ENCODE measurements around the gene SEMA6D.

DNA sequence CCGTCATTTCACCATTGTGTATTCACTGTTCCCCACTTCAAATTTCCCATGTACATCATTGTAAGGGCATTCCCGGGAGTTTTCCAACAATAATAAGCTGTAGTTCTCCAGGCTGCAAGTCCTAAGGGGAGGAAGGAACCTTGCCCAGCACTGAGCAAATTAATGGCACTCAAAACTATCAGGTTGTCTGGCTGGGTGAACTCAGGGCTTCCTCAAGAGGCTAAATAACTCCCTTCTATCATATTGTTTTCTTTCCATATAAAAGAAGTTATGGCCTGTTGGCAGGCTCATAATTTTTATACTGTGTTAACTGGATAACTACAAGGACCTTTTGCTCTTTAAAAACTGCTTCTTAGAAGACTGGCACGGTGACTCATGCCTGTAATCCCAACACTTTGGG lies 71.4 kb downstream of the SEMA6D start:
- TF ChIP-seq CTCF (IDR thresholded peaks at IDR 0.05) (no peak), SIN3A (IDR thresholded peaks at IDR 0.05; ENCODE audit: borderline replicate concordance, insufficient read depth, low read depth, low read length) (no peak), POLR2AphosphoS5 (IDR thresholded peaks at IDR 0.05; ENCODE audit: low read depth, low read length) (no peak)
- TF ChIP-seq, protein P1, sequence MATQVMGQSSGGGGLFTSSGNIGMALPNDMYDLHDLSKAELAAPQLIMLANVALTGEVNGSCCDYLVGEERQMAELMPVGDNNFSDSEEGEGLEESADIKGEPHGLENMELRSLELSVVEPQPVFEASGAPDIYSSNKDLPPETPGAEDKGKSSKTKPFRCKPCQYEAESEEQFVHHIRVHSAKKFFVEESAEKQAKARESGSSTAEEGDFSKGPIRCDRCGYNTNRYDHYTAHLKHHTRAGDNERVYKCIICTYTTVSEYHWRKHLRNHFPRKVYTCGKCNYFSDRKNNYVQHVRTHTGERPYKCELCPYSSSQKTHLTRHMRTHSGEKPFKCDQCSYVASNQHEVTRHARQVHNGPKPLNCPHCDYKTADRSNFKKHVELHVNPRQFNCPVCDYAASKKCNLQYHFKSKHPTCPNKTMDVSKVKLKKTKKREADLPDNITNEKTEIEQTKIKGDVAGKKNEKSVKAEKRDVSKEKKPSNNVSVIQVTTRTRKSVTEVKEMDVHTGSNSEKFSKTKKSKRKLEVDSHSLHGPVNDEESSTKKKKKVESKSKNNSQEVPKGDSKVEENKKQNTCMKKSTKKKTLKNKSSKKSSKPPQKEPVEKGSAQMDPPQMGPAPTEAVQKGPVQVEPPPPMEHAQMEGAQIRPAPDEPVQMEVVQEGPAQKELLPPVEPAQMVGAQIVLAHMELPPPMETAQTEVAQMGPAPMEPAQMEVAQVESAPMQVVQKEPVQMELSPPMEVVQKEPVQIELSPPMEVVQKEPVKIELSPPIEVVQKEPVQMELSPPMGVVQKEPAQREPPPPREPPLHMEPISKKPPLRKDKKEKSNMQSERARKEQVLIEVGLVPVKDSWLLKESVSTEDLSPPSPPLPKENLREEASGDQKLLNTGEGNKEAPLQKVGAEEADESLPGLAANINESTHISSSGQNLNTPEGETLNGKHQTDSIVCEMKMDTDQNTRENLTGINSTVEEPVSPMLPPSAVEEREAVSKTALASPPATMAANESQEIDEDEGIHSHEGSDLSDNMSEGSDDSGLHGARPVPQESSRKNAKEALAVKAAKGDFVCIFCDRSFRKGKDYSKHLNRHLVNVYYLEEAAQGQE (IDR thresholded peaks at IDR 0.05; ENCODE audit: insufficient read depth in 1 of 2, low read depth in 2 of 2, low read length in 1 of 2): no peak

Measured in Panc1 (cell line).